Fibroblast of lung (primary cell): ENCODE data around the gene LACC1. TPM values are rescaled to one million over a fixed set of nuclear protein-coding genes. Genes with fewer than 3 reads are reported as not detected.

Source experiments
- DNase-seq, 2 donors: peaks; one replicate each; pipeline versions ENCODE4 v3.0.0 to v3.0.0-alpha.2; 2010; ENCODE audit warnings: low read depth in 2 of 2
- H2AFZ ChIP-seq: 2 replicates; pipeline ENCODE4 v1.5.1; 2012; ENCODE audit warnings: low read length, control low read depth, inconsistent platforms
- H3K27ac ChIP-seq: 2 replicates; pipeline ENCODE4 v1.5.1; 2011; ENCODE audit warnings: low read length, control low read depth; ENCODE audit not compliant: insufficient read depth
- H3K27me3 ChIP-seq: 2 replicates; pipeline ENCODE4 v1.5.1; 2011; ENCODE audit warnings: mild to moderate bottlenecking, low read length; ENCODE audit not compliant: control insufficient read depth, insufficient read depth
- H3K36me3 ChIP-seq: 2 replicates; pipeline ENCODE4 v1.5.1; 2011; ENCODE audit warnings: low read length; ENCODE audit not compliant: control insufficient read depth, insufficient read depth
- H3K4me1 ChIP-seq: 2 replicates; pipeline ENCODE4 v1.5.1; 2011; ENCODE audit warnings: low read length; ENCODE audit not compliant: control insufficient read depth, insufficient read depth; ENCODE audit errors: extremely low read depth
- H3K4me2 ChIP-seq: 2 replicates; pipeline ENCODE4 v1.5.1; 2011; ENCODE audit warnings: low read length, control low read depth; ENCODE audit not compliant: insufficient read depth; ENCODE audit errors: extremely low read depth
- H3K4me3 ChIP-seq, 4 experiments: fragments of 200-600 bp in 1 of 4; sonication (generic) in 1 of 4; replicated peaks in 1 of 4; 2 replicates each; pipeline ENCODE4 v1.5.1; 2011 to 2016; ENCODE audit warnings: low read length in 4 of 4, low read depth in 3 of 4, mild to moderate bottlenecking in 3 of 4, control low read depth in 2 of 4, inconsistent platforms in 1 of 4, mixed read lengths in 1 of 4; ENCODE audit not compliant: insufficient read depth in 1 of 4; ENCODE audit errors: control extremely low read depth in 1 of 4
- H3K79me2 ChIP-seq: 2 replicates; pipeline ENCODE4 v1.5.1; 2012; ENCODE audit warnings: mild to moderate bottlenecking, low read length, inconsistent platforms; ENCODE audit not compliant: control insufficient read depth, insufficient read depth
- H3K9ac ChIP-seq: 2 replicates; pipeline ENCODE4 v1.5.1; 2011; ENCODE audit warnings: mild to moderate bottlenecking, low read length, control low read depth; ENCODE audit not compliant: insufficient read depth
- H3K9me3 ChIP-seq: 2 replicates; pipeline ENCODE4 v1.5.1; 2012; ENCODE audit warnings: low read depth, low read length; ENCODE audit not compliant: control insufficient read depth, insufficient read depth
- H4K20me1 ChIP-seq: 2 replicates; pipeline ENCODE4 v1.5.1; 2011; ENCODE audit warnings: low read length; ENCODE audit not compliant: control insufficient read depth, insufficient read depth; ENCODE audit errors: extremely low read depth
- CTCF ChIP-seq, 2 donors: IDR thresholded peaks in 1 of 2; conservative IDR thresholded peaks in 1 of 2; 1 replicate in 1 of 2; 2 replicates in 1 of 2; pipeline ENCODE4 v1.5.1; 2011 to 2012; ENCODE audit warnings: low read length in 2 of 2, control low read depth in 1 of 2, inconsistent platforms in 1 of 2, low read depth in 1 of 2, mild to moderate bottlenecking in 1 of 2
- EZH2 ChIP-seq: IDR thresholded peaks from 2 replicates; pipeline ENCODE4 v1.5.1; 2012; ENCODE audit warnings: low read length, control low read depth, mild to moderate bottlenecking; ENCODE audit errors: missing control alignments
- polyA plus RNA-seq, 2 donors: library from polyadenylated mRNA; depleted of rRNA in 1 of 2; stranded (reverse) in 1 of 2; unstranded in 1 of 2; fragments of >200 nt; gene quantifications; 2 replicates each; pipeline ENCODE4 v1.2.1, GENCODE V29; 2011 to 2012; ENCODE audit warnings: missing spikeins in 1 of 2
- total RNA-seq: library from RNA; depleted of rRNA; stranded (reverse); fragments of >200 nt; gene quantifications from 2 replicates; pipeline ENCODE4 v1.2.1, GENCODE V29; 2014

The LACC1 gene
- total and polyA plus RNA-seq, 2 donors (not counting 1 experiment from before 2014, with no cell fraction given), result 6.9 to 8.9 TPM

- no peaks in the 10 kb centered on the region for H3K79me2 ChIP-seq
- no peak for DNase-seq
- TF ChIP-seq CTCF (conservative IDR thresholded peaks at IDR 0.05 in 1 of 2, IDR thresholded peaks at IDR 0.05 in 1 of 2; ENCODE audit: low read depth in 1 of 2, low read length in 2 of 2) (no peak), EZH2 (no peak)
- H3K9ac ChIP-seq, result no peak overlapping the region
- H3K4me2 ChIP-seq, result no peak overlapping the region
- peaks cover 2% of the 10 kb centered on the region for H3K4me1 ChIP-seq
- no peak overlapping the region for H3K4me3 ChIP-seq
- H4K20me1 ChIP-seq, result no peaks in the 10 kb centered on the region
- H2AFZ ChIP-seq, result no peak overlapping the region
- no peaks in the 10 kb centered on the region for H3K9me3 ChIP-seq
- H3K36me3 ChIP-seq, result no peaks in the 10 kb centered on the region
- H3K27ac ChIP-seq, result no peak overlapping the region
- H3K27me3 ChIP-seq, result no peaks in the 10 kb centered on the region
Observed at GRCh38 chr13:43910856-43911255, 31.2 kb downstream of the LACC1 start.

DNA sequence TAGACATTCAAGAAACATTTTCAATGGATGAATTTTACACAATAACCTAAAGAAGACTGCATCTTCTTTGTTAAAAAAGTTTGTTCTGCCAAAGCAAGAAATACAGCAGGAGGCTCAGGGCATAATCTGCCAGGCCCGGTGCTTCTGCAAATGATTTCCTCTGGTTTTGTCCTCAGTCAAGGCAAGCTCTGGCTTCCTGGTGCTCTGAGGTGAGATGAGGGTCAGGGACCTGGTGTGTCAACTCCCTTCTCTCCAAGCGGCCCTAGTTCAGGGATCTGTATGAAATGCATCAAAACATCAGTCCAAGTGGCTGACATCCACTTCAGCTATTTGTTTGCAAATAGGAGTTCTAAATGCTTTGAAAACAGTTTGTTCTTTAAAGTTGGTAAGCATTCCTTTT lies 31.6 kb downstream of the LACC1 start:
- no peak overlapping the region for H3K4me3 ChIP-seq
- no peak for TF ChIP-seq EZH2
- no peak for TF ChIP-seq CTCF (conservative IDR thresholded peaks at IDR 0.05 in 1 of 2, IDR thresholded peaks at IDR 0.05 in 1 of 2; ENCODE audit: low read depth in 1 of 2, low read length in 2 of 2)
- no peaks in the 10 kb centered on the region for H3K27me3 ChIP-seq
- H3K4me1 ChIP-seq, result peaks cover 2% of the 10 kb centered on the region
- no peaks in the 10 kb centered on the region for H4K20me1 ChIP-seq
- no peak overlapping the region for H3K9ac ChIP-seq
- no peak overlapping the region for H3K4me2 ChIP-seq
- H3K36me3 ChIP-seq, result no peaks in the 10 kb centered on the region
- no peaks in the 10 kb centered on the region for H3K79me2 ChIP-seq
- no peak overlapping the region for H2AFZ ChIP-seq
- H3K27ac ChIP-seq, result no peak overlapping the region
- no peak for DNase-seq
- no peaks in the 10 kb centered on the region for H3K9me3 ChIP-seq

DNA sequence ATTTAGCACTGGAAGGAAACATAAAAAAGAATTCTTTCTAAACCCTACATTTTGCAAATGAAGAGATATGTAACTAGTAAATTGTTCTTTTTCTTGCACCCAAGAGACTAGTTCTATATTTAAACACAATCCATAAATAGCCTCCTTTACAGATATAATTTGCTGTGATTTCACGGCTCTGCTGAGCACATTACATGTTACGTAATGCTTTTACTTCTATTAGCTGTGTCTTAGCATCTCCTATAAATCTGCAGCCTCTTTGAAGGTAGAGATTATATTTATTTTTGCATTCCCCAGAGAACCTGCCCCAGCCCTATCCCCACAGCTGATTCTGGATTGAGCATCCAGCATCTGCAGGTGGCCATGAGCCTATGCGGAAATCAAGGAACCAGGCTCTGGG lies 32.2 kb downstream of the LACC1 start:
- Histone ChIP-seq H3K4me2 (no peak overlapping the region), H3K27me3 (no peaks in the 10 kb centered on the region), H3K27ac (no peak overlapping the region), H3K9me3 (no peaks in the 10 kb centered on the region), H3K4me3 (no peak overlapping the region), H2AFZ (no peak overlapping the region), H3K36me3 (no peaks in the 10 kb centered on the region), H4K20me1 (no peaks in the 10 kb centered on the region), H3K79me2 (no peaks in the 10 kb centered on the region), H3K4me1 (peaks cover 2% of the 10 kb centered on the region), H3K9ac (no peak overlapping the region)
- TF ChIP-seq EZH2 (no peak), CTCF (conservative IDR thresholded peaks at IDR 0.05 in 1 of 2, IDR thresholded peaks at IDR 0.05 in 1 of 2; ENCODE audit: low read depth in 1 of 2, low read length in 2 of 2) (no peak)
- DNase-seq, result no peak
